Measurements from ENCODE around the gene PLCH1.

Gene PLCH1

GRCh38 chr3:155435821-155436220 is 309.1 kb downstream of the PLCH1 start:
- H3K27ac ChIP-seq: no peak overlapping the region
- TF ChIP-seq ZFX (IDR thresholded peaks at IDR 0.05) (no peak), CTCF (conservative IDR thresholded peaks at IDR 0.05) (no peak)

GRCh38 chr3:155431856-155432570 is 312.9 kb downstream of the PLCH1 start:
- no peak for TF ChIP-seq CTCF (conservative IDR thresholded peaks at IDR 0.05)
- no peak overlapping the region for H3K27ac ChIP-seq

GRCh38 chr3:155428563-155428962 is 316.3 kb downstream of the PLCH1 start:
- TF ChIP-seq ZFX (IDR thresholded peaks at IDR 0.05) (no peak), CTCF (conservative IDR thresholded peaks at IDR 0.05) (no peak)
- no peak overlapping the region for H3K27ac ChIP-seq

- no peak overlapping the region for H3K27ac ChIP-seq
- TF ChIP-seq CTCF (conservative IDR thresholded peaks at IDR 0.05) (no peak), ZFX (IDR thresholded peaks at IDR 0.05) (no peak)
These were observed 318.2 kb downstream of the PLCH1 start for GRCh38 chr3:155426524-155427230.

GRCh38 chr3:155425396-155425795 is 319.5 kb downstream of the PLCH1 start:
- TF ChIP-seq CTCF (conservative IDR thresholded peaks at IDR 0.05) (no peak), ZFX (IDR thresholded peaks at IDR 0.05) (no peak)
- H3K27ac ChIP-seq: no peak overlapping the region

GRCh38 chr3:155424323-155424710 is 320.6 kb downstream of the PLCH1 start:
- TF ChIP-seq ZFX (IDR thresholded peaks at IDR 0.05) (no peak), CTCF (conservative IDR thresholded peaks at IDR 0.05) (no peak)
- H3K27ac ChIP-seq: no peak overlapping the region

GRCh38 chr3:155423526-155424322 is 321.1 kb downstream of the PLCH1 start:
- no peak overlapping the region for H3K27ac ChIP-seq
- TF ChIP-seq ZFX (IDR thresholded peaks at IDR 0.05) (no peak), CTCF (conservative IDR thresholded peaks at IDR 0.05) (no peak)

Measured in C4-2B (cell line).